HG03354 (cell line): ENCODE data around the gene ADAM33.

Source experiments
- ATAC-seq: cut with Tn5 transposase; IDR thresholded peaks from one replicate; pipeline ENCODE4 v1.9.1; 2021; ENCODE audit warnings: mild to moderate bottlenecking; ENCODE audit not compliant: unreplicated experiment, poor library complexity, severe bottlenecking

The ADAM33 gene

GRCh38 chr20:3691897-3692296, 10.1 kb upstream of the ADAM33 start:
- no peak for ATAC-seq

GRCh38 chr20:3691306-3691705, 9.5 kb upstream of the ADAM33 start:
- ATAC-seq, result no peak

DNA sequence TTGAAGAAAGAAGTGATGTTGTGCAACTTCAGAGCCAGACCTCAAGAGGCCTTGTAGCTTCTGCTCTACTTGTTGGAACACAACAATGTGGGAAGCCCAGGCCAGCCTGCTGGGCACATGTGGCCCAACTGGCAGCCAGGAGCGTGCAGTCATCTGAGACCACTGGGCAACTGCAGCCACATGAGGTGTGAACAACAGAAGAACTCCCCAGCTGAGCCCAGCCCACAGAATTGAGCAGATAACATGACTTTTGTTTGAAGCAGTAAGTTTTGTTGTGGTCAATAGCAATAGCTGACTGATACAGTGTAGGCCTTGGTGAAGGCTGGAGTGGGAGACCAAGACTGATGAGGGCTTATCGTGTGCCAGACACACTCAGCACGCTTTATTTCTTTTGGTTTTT, 8.6 kb upstream of the ADAM33 start:
- ATAC-seq, result no peak

GRCh38 chr20:3689978-3690377, 8.2 kb upstream of the ADAM33 start:
- no peak for ATAC-seq

GRCh38 chr20:3687655-3688054, 5.8 kb upstream of the ADAM33 start:
- ATAC-seq, result no peak

DNA sequence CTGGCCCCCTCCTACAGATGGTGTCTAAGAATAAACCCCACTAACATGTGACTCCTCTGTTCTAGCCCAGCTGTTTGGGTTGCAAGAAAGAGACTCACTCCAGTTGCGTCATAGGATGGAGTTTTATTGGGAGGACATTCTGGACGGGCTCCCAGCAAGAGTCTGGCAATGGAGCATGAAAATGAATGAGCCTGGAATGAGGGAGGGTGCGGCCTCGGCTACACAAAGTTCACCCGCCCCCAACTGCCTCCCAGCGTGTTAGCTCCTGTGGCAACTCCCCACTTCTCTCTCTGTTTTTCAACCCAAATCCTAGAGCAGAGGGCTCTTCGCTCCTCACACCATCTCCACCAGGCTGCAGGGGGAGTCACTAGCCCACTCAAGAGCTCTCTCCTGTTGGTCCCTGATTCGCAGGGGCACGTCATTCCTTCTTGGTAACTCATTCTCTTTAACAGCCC, 5.1 kb upstream of the ADAM33 start:
- ATAC-seq, result no peak

DNA sequence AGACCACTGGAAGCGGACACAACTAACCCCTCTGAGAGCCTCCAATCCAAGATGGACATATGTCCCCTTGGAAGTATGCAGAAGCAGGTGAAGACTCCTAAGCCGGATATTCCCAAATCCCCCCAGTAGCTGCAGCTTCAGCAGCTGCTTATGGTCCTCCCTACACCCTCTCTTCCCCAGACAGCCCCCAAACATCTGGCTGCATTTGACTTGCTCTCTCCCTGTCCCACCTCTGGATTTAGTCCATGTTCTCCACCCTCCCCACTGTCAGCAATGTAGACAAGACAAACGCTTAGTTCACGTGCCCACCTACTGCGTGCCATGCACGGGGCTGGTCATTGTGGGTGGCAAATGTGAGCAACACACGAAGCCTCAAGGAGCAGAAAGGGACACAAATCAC, 4.6 kb upstream of the ADAM33 start:
- no peak for ATAC-seq

GRCh38 chr20:3685341-3685740, 3.5 kb upstream of the ADAM33 start:
- no peak for ATAC-seq

DNA sequence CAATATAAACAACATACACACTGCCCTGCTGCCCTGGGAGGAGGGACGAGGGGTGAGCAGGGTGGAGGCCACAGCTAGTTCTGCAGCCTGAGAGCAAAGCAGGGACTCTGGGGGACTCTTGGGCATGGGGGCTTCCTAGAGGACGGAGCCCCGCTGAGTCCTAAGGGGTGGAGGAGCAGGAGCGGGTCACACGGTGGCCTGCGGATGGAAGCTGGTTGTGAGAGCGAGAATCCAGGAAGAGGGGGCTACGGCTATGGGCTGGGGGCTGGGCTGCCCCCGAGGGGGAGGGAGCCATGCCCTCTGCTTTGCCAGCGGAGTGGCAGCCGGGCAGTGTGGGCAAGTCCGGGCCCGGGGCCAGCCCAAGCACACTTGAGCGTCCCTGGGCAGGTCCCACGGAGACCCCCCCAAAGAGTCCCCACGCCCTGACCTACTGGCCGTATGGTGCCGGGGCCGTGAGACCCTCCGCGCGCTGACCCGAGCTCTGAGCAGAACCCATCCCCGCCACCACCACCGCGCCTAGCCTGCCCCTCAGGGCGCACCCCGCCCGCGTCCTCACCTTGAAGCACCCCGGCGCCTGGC, 369 bp downstream of the ADAM33 start:
- ATAC-seq, result no peak

- ATAC-seq, result no peak
Measured at GRCh38 chr20:3680701-3681351, 984 bp downstream of the ADAM33 start.

GRCh38 chr20:3679749-3680700, 1.8 kb downstream of the ADAM33 start:
- ATAC-seq, result no peak

- ATAC-seq, result no peak
Measured at GRCh38 chr20:3678856-3679720, 2.7 kb downstream of the ADAM33 start.

DNA sequence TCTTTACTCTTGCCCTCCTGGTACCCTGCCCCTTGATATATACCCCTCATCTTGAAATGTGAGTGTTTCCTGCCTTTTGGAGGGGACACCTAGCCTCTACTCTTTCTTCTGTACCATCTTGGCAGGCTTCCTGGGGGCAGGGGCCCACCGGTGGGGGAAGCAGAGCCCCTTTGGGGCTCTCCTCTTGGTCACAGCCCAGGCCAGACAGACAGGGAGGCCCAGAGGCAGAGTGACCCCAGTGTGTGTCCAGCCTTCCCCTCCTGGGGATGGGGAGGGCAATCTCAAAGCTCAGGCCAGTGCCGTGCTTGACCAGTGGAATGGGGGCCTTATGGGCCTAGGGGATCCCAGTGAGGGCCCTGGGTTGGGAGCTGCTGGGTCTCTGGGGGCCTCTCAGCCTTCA, 3.6 kb downstream of the ADAM33 start:
- no peak for ATAC-seq

DNA sequence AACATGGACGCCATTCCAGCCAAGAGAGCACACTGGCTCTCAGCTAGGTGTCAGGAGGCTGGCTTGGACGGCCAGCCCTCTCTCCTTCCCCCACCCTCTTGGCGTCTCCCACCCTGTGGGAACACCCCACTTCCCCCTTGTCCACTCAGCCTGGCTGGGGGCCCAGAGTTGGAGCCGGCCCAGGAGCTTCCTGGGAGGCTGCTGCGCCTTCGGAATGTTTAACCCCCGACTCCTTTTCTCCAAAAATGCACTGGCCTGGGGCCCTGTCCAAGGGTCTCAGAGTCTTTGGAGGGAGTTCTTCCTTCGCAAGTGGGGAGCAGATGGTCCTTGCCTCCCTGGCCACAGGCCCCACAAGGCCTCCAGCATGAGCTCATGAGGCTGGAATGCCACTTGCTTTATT, 4.1 kb downstream of the ADAM33 start:
- ATAC-seq, result no peak

DNA sequence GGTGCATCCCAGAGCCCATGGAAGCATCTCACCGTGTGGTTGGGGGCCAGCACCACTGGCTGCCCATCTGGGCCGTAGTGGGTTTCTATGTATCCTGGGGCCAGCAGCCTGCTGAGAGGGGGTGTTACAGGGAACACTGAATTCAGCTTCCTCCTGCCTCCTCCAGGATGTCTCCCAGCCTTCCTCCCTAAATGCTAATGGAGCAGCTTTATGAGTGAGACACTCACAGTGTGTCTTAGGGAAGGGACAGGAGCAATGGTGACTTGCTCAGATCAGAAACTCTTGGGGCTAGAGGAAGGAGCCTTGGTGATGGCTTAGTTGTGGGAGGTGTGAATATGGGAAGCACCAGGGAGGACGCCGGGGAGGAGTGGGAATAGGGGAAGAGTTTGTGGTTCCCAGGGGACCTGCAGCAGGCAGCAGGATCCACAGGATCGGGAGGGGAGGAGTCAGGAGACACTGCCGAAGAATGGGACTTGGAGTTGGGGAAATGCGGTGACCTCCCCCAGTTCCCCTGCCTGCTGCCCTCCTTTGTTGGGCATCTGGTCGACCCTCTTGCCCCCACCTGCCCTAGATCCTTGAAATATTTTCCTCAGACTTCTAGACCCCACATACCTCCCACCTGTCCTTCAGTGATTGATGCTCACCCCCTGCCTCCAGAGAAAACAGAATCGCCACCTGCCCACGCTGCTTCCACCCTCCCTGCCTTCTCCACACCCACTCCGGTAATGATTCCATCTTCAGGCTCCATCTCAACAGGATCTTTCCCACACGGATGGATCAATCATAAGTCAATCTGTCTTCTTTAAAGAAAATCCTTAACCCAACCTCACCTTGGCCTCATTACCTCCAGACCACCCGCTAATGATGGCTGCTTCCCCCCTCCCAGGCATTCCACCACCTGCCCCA, 6.6 kb downstream of the ADAM33 start:
- no peak for ATAC-seq

GRCh38 chr20:3674447-3674846, 7.4 kb downstream of the ADAM33 start:
- ATAC-seq, result no peak

DNA sequence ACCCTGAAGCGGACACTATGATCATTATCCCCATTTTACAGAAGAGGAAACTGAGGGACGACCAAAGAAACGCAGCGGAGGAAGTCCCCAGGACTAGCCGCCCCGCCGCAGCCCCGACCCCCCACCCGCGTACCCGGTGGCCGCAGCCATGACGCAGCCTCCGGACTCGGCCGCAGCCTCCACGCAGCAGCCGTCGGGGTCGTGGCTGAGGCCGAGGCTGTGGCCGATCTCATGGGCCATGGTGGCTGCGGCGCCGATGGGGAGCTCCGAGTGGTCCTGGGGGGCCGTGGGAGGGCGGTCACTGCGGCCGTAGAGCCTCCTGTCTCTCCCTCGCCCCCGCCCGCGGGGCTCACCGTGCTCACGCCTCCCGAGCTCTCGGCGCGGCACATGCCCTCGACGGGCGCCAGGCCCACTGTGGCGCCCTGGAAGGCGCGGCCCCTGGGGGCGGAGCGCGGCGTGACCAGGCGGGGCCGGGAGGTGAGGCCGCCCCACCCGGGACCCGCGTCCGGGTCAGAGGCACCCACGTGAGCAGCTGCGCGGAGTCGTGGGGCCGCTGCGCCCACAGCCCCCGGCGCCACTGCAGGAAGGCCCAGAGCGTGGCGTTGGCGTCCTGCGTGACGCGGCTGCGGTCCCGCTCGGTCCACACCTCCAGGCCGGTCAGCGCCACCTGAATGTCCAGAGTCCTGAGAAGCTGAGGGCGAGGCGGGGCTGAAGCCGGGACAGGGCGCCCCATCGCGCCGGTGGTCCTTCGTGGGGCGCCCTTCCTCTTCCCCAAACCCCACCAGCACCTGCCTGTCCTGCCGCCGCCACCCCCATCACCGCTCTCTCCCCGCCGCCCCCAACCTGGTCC, 8.4 kb downstream of the ADAM33 start:
- ATAC-seq, result no peak

- ATAC-seq, result no peak
Measured at GRCh38 chr20:3672547-3673171, 9.2 kb downstream of the ADAM33 start.
